Cardiac muscle cell (in vitro differentiated cells and primary cell): Measurements from ENCODE around the gene RSAD2. TPM values are rescaled to one million over a fixed set of nuclear protein-coding genes. Genes with fewer than 3 reads are reported as not detected.
A peak's percentile ranks its signal among the peaks of the same experiment; 100 is the strongest.

ENCODE experiments used
- DNase-seq, 2 donors: peaks; one replicate each; pipeline versions ENCODE4 v3.0.0 to v3.0.0-alpha.2; 2010 to 2017; ENCODE audit warnings: low read depth in 1 of 2, low spot score in 1 of 2
- H3K27ac ChIP-seq: fragments of 200-600 bp; sonication (generic); 2 replicates; pipeline ENCODE4 v1.5.1; 2016
- H3K27me3 ChIP-seq: fragments of 200-600 bp; sonication (generic); 2 replicates; pipeline ENCODE4 v1.6.0; 2016; ENCODE audit warnings: control low read depth
- H3K36me3 ChIP-seq: fragments of 200-600 bp; sonication (generic); 2 replicates; pipeline ENCODE4 v1.5.1; 2016; ENCODE audit warnings: control low read depth
- H3K4me1 ChIP-seq: fragments of 200-600 bp; sonication (generic); 2 replicates; pipeline ENCODE4 v1.8.1; 2017; ENCODE audit warnings: low read depth, mild to moderate bottlenecking, mixed run types
- H3K4me3 ChIP-seq: fragments of 200-600 bp; sonication (generic); 2 replicates; pipeline ENCODE4 v1.5.1; 2016; ENCODE audit warnings: mild to moderate bottlenecking
- H3K9me3 ChIP-seq: fragments of 200-600 bp; sonication (generic); 2 replicates; pipeline ENCODE4 v1.5.1; 2017; ENCODE audit warnings: low read depth, mild to moderate bottlenecking, control low read depth
- CTCF ChIP-seq: IDR thresholded peaks from 2 replicates; pipeline ENCODE4 v1.5.1; 2012; ENCODE audit warnings: low read depth, mild to moderate bottlenecking, low read length
- polyA plus RNA-seq: library from polyadenylated mRNA; unstranded; fragments of >200 nt; fragmentation: Nextera tagmentation; extraction: Ambion mirVana; gene quantifications from 2 replicates; pipeline ENCODE4 v1.2.1, GENCODE V29; 2016
- total RNA-seq: library from RNA; depleted of rRNA; stranded (reverse); fragments of >200 nt; gene quantifications from 2 replicates; pipeline ENCODE4 v1.2.3, GENCODE V29; 2016

The RSAD2 gene
- total and polyA plus RNA-seq, 2 experiments from 2014 or later: 0.12 to 0.65 TPM

- no peak overlapping the region for H3K4me3 ChIP-seq
- no peak for TF ChIP-seq CTCF
- no peaks in the 10 kb centered on the region for H3K27me3 ChIP-seq
- H3K4me1 ChIP-seq: peaks cover 15% of the 10 kb centered on the region
- no peak for DNase-seq
- H3K27ac ChIP-seq: no peak overlapping the region
- no peaks in the 10 kb centered on the region for H3K36me3 ChIP-seq
- H3K9me3 ChIP-seq: no peaks in the 10 kb centered on the region
These were observed 46.7 kb downstream of the RSAD2 start for GRCh38 chr2:6924101-6924923.

- Histone ChIP-seq H3K36me3 (no peaks in the 10 kb centered on the region), H3K4me1 (peaks cover 15% of the 10 kb centered on the region), H3K27ac (no peak overlapping the region), H3K27me3 (no peaks in the 10 kb centered on the region), H3K4me3 (no peak overlapping the region), H3K9me3 (no peaks in the 10 kb centered on the region)
- TF ChIP-seq CTCF: no peak
- no peak for DNase-seq
These were observed 47.4 kb downstream of the RSAD2 start for GRCh38 chr2:6924924-6925409.

- H3K27me3 ChIP-seq: no peaks in the 10 kb centered on the region
- no peak overlapping the region for H3K4me3 ChIP-seq
- H3K9me3 ChIP-seq: no peaks in the 10 kb centered on the region
- H3K27ac ChIP-seq: no peak overlapping the region
- H3K4me1 ChIP-seq: peaks cover 14% of the 10 kb centered on the region
- DNase-seq: no peak
- no peaks in the 10 kb centered on the region for H3K36me3 ChIP-seq
- no peak for TF ChIP-seq CTCF
These were observed 48.6 kb downstream of the RSAD2 start for GRCh38 chr2:6926071-6926732.

GRCh38 chr2:6927186-6927585 is 49.6 kb downstream of the RSAD2 start:
- DNase-seq: peak in 1 of 2 donors; percentile 42
- Histone ChIP-seq H3K4me1 (peaks cover 10% of the 10 kb centered on the region), H3K27ac (peak overlapping the region; percentile 56), H3K27me3 (no peaks in the 10 kb centered on the region), H3K36me3 (no peaks in the 10 kb centered on the region), H3K4me3 (no peak overlapping the region), H3K9me3 (no peaks in the 10 kb centered on the region)
- TF ChIP-seq CTCF: no peak

GRCh38 chr2:6927753-6928152 is 50.2 kb downstream of the RSAD2 start:
- TF ChIP-seq CTCF: no peak
- H3K27me3 ChIP-seq: no peaks in the 10 kb centered on the region
- H3K36me3 ChIP-seq: no peaks in the 10 kb centered on the region
- H3K27ac ChIP-seq: peak overlapping the region; percentile 56
- DNase-seq: no peak
- H3K4me3 ChIP-seq: no peak overlapping the region
- peaks cover 10% of the 10 kb centered on the region for H3K4me1 ChIP-seq
- H3K9me3 ChIP-seq: no peaks in the 10 kb centered on the region
